Upper lobe of left lung (tissue), 4 donors: ENCODE results near the gene KRT1.

Experiments used
- CTCF ChIP-seq, 6 experiments: fragments of 450-650 bp in 4 of 6; fragments of 200-600 bp in 2 of 6; sonication (generic) in 2 of 6; IDR thresholded peaks; one replicate each; pipeline ENCODE4 v1.5.1; 2016 to 2019; ENCODE audit warnings: antibody characterized with exemption in 6 of 6
- EP300 ChIP-seq, 4 donors: sonication (generic); formaldehyde crosslinking; IDR thresholded peaks; one replicate each; pipeline ENCODE4 v1.5.1; 2017; ENCODE audit warnings: antibody characterized with exemption in 4 of 4, control low read depth in 2 of 4
- POLR2A ChIP-seq, 4 donors: fragments of 450-650 bp; IDR thresholded peaks; one replicate each; pipeline ENCODE4 v1.5.1; 2016 to 2017; ENCODE audit warnings: antibody characterized with exemption in 4 of 4, mild to moderate bottlenecking in 2 of 4
- POLR2AphosphoS5 ChIP-seq, 2 donors: sonication (generic); formaldehyde crosslinking; IDR thresholded peaks; one replicate each; pipeline ENCODE4 v1.5.1; 2017; ENCODE audit warnings: antibody characterized with exemption in 2 of 2

- TF ChIP-seq CTCF (IDR thresholded peaks at IDR 0.05) = no peak
- no peak for TF ChIP-seq POLR2AphosphoS5 (IDR thresholded peaks at IDR 0.05)
- no peak for TF ChIP-seq EP300 (IDR thresholded peaks at IDR 0.05)
- TF ChIP-seq POLR2A (IDR thresholded peaks at IDR 0.05) = no peak
Observed at GRCh38 chr12:52663420-52663819, 16.8 kb downstream of the KRT1 start.
